Esophagus muscularis mucosa (tissue), 3 donors: ENCODE measurements around the gene RUNX2.

Source experiments
- POLR2A ChIP-seq: fragments of 450-650 bp; IDR thresholded peaks from one replicate; pipeline ENCODE4 v1.6.1; 2017; ENCODE audit warnings: antibody characterized with exemption, moderate library complexity, mild to moderate bottlenecking, low read depth
- TF ChIP-seq, protein P1 (sequence below), 3 experiments: fragments of 200-600 bp in 2 of 3; fragments of 450-650 bp in 1 of 3; sonication (generic) in 2 of 3; IDR thresholded peaks; one replicate each; pipeline ENCODE4 v1.5.1; 2017 to 2019; ENCODE audit warnings: antibody characterized with exemption in 3 of 3, mild to moderate bottlenecking in 2 of 3, moderate library complexity in 1 of 3

DNA sequence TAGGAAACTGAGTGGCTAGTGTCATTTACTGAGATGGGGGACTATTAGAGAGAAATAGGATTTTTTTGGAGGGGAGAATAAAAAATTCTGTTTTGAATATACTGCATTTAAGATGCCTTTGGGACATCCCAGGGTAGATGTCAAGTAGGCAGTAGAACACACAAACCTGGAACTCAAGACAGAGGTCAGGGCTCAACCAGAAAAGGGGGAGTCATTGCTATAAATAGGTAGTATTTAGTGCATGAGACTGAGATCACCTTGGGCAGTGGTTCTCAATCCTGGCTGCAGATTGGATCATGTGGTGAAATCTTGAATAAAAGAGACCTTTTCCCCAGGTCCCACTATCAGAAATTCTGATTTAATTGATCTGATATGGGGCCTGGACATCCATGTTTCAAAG is 160.1 kb downstream of the RUNX2 start:
- TF ChIP-seq, protein P1, sequence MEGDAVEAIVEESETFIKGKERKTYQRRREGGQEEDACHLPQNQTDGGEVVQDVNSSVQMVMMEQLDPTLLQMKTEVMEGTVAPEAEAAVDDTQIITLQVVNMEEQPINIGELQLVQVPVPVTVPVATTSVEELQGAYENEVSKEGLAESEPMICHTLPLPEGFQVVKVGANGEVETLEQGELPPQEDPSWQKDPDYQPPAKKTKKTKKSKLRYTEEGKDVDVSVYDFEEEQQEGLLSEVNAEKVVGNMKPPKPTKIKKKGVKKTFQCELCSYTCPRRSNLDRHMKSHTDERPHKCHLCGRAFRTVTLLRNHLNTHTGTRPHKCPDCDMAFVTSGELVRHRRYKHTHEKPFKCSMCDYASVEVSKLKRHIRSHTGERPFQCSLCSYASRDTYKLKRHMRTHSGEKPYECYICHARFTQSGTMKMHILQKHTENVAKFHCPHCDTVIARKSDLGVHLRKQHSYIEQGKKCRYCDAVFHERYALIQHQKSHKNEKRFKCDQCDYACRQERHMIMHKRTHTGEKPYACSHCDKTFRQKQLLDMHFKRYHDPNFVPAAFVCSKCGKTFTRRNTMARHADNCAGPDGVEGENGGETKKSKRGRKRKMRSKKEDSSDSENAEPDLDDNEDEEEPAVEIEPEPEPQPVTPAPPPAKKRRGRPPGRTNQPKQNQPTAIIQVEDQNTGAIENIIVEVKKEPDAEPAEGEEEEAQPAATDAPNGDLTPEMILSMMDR (IDR thresholded peaks at IDR 0.05), result no peak
- TF ChIP-seq POLR2A, result no peak
